ENCODE measurements around the gene FHIT.

Gene FHIT

DNA sequence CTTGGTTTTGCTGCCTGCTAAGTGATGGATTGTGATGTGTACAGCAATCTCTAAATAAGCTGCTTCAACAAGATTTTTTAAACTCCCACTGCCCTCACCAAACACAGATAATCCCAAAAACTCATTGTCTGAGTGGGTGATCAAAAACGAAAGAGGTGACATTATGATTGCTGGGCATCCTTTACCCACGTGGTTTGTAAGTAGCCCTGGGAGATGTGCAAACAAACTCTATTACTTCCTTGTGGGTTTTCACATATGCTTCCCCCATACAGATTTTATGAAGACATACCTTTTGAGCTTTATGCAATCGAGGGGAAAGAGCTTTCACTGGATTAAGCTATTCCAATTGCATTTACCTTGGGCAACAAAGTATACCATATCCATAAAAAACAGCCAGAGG, 1000.4 kb downstream of the FHIT start:
- DNase-seq: no peak

GRCh38 chr3:60250206-60250605, 1001.0 kb downstream of the FHIT start:
- no peak for DNase-seq

GRCh38 chr3:60246361-60246760, 1004.9 kb downstream of the FHIT start:
- no peak for DNase-seq

DNA sequence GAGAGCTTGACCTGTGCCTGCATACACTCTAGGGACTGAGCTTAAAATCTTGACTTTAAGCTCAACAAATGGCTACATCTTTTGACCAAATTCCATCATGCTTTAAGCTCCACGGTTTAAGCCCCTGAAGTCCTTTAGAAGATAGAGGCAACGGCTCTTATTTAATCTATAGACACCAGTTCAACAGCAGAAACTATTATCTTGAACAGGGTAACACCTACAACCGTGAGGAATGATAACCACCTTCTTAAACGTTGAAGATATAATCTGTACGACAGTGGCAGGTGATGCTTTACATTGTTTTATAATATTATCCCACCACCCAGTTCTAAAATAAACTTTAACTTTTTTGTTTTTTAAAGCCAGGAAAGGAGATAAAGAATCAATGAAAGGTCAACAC, 1007.8 kb downstream of the FHIT start:
- no peak for DNase-seq

DNA sequence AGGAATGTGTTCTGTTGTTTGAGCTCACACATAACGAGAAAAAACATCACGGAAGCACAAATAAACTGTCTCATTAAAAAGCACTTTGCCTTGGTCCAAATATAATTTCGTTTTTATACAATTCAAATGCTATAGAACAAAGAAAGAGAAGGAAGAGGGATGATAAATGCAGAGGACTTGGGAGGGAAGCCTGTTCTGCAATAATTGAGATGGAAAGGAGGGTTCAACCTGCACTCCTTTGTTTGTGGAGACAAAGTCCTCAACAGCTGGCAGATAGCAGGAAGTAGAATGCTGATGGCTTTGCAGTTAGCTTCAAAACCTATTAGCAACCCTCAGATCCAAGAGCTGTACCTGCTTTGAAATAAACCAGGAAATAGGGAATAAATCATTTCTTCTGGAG, 1010.8 kb downstream of the FHIT start:
- DNase-seq: no peak

GRCh38 chr3:60238550-60238949, 1012.7 kb downstream of the FHIT start:
- no peak for DNase-seq

DNA sequence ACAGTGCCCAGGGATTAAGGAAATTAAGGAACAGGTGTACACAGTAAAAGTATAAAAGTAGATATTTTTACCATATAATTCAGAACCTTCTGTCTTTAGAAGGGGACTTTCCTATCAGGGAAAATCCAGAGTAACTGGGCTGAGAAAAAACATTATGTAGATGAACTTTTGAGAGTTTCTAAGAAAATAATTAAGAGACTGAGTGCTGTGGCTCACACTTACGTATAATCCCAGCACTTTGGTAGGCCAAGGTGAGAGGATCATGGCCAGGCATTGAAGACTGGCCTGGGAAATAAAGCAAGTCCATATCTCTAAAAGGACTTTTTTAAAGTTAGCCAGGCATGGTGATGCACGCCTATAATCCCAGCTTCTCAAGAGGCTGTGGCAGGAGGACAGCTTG, 1021.8 kb downstream of the FHIT start:
- DNase-seq: no peak

DNA sequence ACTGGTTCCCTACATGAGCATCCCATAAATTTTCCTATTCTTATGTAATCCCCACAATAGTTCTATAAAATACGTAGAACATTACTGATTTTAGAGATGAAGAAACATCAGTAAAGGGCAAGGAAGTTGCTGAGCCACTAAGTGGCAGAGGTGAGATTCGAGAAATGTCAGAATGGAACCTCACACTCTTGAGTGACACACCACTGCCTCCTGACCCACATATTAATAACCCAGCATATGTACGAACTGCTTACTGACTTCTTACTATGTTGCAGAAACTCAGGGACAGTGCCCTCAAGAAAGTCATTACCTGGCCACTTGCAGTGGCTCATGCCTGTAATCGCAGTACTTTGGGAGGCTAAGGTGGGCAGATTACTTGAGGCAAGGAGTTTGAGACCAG, 1022.4 kb downstream of the FHIT start:
- DNase-seq: no peak

DNA sequence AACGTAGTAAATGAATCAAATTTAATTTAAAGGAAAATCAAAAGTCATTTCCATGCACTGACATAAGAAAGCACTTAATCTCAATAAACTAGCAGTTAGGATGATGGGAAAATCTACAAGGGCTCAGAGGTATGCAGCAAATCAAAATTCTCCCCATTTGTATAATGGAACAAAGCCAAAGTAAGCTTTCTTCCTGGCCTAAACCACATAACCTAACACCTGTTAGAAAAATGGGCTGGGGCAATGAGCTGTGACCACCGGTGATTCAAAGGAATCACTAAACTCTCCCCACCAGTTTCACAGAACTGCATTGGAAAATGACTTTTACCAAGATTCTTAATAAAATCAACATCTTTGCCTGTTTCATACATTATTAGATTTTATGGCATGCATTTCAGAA, 1024.3 kb downstream of the FHIT start:
- DNase-seq: no peak

DNA sequence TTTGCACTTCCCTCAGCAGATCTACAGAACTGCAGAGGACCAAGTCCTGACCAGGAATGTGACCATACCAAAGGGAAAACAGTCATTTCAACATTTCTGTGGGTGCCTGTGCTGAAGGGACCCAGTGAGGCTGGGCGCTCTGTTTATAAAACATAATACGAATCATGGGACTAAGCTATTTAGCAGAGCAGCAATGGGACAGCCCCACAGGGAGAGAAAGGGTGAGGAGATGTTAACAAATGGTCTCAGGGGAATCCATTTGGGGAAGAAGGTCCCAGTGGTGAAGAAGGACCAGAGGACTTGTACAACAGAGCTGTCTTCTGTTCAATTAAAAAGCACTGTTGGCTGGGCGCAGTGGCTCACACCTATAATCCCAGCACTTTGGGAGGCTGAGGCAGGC, 1025.4 kb downstream of the FHIT start:
- no peak for DNase-seq

- DNase-seq: no peak
Observed at GRCh38 chr3:60220768-60221167, 1030.5 kb downstream of the FHIT start.

GRCh38 chr3:60219501-60219900, 1031.8 kb downstream of the FHIT start:
- no peak for DNase-seq

DNA sequence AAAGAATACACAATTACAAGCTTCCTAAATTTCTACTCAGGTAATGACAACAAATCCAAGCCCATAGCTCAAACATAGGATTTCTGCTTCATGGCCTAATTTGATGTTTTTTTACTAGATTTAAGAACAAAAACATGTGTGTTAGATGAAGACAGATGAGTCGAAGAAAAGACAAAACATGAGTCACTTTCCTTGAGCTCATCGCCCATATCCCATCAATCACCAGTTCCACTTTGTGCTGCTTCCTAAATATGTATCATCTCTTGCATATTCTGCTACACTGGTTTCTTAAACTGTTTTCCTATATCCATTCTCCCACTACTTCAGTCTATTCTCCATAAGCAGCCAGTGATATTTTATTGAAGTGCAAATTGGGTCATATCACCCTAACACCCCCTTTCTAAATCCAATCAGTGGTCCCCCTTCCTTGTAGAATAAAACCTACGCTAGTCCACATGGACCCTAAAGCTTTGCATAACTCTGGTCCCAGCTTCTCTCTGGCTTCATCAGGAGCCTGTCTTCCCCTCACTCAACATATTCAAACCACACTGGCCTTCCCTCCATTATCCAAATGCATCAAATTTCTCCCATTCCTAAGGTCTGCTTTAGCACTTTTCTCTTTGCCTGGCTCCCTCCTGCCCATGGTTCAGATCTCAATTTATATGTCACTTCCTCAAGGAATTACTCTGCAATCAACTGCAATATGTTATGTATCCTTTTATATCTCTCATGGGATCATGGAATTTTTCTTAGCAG, 1033.9 kb downstream of the FHIT start:
- no peak for DNase-seq

DNA sequence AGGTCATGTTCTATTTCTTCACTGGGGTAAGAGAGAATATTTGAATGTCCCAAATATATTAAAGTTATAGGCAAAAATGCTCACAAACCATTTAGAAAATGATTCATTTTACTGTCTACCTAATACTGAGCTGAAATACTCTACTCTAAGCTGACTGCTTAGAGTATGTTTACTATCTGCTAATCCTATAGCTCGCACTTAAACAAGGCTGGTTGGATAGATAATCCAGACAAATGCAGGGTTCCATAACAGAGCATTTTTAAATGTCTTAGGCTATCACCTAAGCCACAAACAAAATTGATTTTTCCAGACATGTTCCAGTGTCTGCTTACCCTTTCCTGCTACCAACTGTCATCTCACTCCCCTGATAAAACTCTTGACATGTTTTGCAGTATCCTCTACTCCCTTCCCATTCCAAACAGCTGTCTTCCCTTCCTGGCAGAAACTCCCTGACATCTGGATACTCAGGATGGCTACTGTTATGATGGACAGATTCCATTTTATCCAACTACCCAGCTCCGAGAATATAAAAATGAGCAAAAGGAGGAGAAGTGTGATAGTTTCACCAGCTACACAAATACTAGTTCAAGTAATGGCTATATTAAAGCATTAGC, 1034.7 kb downstream of the FHIT start:
- DNase-seq: no peak

DNA sequence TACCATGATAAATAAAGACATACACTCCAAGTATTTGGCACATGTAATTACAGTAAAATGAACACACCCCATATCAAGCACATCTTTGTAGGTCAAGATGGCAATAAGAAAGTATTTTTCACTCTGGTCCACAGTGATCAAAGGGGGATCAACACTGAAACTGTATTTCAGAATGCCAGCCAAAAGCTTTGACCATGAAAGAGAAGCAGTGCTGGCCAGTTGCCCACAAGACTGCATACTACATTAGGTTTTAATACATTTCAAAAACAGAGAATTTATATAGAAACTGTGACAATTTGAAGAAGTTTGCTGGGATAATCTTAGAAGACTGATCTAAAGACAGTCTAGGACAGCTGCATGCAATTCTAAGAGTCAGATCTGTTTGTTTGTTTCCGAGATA, 1035.3 kb downstream of the FHIT start:
- DNase-seq: no peak

DNA sequence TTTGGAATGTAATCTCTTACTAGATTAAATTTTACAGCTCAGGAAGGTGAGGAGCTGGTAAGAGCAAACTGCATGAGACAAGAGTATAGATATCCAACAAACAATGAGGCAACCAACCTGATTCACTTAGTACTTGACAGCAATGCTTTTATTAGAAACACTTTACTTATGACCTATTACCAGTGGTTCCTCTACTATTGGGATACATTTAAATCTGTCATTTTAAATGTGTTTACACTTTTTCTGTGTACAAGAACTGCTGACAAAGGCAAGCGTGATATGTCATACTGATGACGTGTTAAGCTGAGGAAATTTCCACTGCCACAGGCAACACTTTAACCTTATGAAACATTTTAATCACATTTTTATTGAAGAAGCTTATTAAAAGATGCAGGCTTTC, 1043.3 kb downstream of the FHIT start:
- DNase-seq: no peak

DNA sequence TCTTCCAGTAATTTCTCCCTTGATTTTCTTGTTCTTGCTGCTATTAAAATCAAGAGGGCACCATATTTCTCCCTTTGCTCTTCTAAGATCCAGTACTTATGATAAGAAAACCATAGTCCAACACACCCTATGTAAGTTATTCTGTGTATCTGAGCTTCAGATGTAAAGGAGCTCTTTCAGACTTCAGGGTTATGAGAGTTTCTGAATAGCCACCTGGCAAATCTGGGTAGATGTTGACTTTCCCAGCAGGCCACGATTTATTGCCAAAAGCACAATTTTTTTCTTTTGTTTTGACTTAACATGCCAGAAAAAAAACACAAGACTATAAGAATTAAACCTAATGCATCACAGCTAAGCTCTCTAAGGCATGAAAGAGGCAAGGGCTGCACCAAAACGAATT, 1045.0 kb downstream of the FHIT start:
- DNase-seq: no peak

DNA sequence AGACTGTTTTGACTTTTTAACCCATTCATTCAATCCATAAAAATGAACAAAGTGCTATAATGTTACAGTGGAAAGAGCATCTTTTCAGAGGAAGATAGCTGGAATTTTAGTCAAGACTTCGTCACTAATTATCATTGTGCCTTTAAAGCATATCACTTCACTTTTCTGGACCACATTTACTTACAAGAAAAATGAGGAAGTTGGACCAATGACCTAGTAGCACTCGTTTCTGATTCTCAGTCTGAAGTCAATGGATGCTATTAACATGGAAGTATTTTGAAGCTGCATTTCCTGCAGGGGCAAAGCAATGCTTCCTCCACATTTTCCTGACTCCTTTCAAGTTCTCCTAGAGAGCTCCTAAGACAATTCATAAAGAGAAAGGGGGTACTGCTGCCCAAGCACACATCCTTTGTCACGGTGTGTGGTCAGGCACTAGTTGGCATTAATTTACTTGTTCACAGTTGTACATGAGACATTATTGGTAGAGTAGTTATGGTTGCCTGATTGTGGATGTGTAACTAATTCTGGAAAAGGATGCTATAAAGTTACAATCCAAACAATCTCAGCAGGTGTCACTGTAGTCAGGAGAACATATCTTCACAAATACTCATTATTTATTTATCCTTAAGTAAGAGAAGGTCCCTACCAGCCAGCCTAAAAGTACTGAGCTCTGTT, 1049.1 kb downstream of the FHIT start:
- DNase-seq: no peak

- DNase-seq: no peak
Observed at GRCh38 chr3:60199306-60199705, 1051.9 kb downstream of the FHIT start.

GRCh38 chr3:60198179-60198720, 1053.0 kb downstream of the FHIT start:
- DNase-seq: no peak

DNA sequence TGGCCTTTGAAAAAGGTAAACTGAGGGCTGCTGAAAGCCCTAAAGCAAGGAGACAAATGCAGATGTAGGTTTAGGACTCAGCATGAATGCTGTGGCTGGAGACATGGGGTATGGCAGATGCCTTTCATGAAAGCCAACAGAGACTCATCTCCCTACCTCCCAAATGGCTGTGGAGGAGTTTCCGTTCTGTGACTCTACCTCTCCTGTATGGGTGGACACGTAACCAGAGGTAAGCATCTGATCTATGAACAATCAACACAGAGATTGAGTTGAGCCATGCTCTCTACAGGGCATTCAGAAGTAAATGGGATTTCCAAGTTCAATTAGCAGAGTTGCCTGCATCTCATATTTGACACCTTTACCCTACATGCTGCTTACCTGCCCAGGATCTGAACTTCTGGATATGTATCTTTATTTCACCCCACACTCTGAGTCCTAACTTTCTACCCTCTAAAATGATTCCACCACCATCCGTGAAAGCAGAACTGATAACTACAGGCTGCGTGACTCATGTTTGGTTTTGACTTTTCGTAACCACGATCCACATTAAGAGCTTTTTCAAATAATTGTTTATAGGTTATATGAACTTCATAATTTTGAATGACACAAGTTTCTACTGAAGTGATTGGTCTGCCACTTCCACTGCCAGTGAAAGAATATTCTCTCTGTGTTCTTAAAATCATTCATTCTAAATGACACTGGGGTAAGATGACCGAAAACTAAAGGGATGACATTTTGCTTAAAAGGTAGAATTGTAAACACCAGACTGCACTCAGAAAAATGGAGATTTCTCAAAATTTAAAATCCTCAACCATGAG, 1058.7 kb downstream of the FHIT start:
- DNase-seq: no peak

GRCh38 chr3:60190073-60190472, 1061.2 kb downstream of the FHIT start:
- no peak for DNase-seq

GRCh38 chr3:60189304-60189703, 1061.9 kb downstream of the FHIT start:
- no peak for DNase-seq
